IMR-90 (cell line): ENCODE results near the gene DEUP1.

Source experiments
- MXI1 ChIP-seq: IDR thresholded peaks from 2 replicates; pipeline ENCODE4 v1.6.1; 2012; ENCODE audit warnings: low read depth, mild to moderate bottlenecking, low read length, moderate library complexity, borderline replicate concordance
- TF ChIP-seq, protein P1 (sequence below): conservative IDR thresholded peaks from 2 replicates; pipeline ENCODE4 v1.5.1; 2012; ENCODE audit warnings: mild to moderate bottlenecking, low read depth, low read length, improper control_type of control experiment

DNA sequence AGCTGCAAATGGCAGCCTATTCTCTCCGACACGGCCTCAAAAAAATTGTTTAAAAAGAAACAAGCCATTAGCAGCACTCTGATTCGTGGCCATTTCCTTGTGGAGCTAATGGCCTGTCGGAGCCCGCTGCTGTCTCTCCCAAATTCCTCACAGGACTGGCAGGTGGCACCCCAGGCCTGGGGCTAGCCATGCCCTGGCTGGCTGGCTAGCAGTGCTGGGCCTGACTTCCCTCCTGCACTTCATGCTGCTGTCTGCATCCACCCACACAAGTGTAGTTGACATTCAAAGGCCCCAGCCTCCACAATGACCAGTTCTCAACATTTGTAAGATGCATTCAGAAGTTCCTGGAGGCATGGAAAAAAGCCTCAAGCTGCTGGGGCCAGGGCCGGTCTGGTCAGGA is 151.2 kb downstream of the DEUP1 start:
- TF ChIP-seq, protein P1, sequence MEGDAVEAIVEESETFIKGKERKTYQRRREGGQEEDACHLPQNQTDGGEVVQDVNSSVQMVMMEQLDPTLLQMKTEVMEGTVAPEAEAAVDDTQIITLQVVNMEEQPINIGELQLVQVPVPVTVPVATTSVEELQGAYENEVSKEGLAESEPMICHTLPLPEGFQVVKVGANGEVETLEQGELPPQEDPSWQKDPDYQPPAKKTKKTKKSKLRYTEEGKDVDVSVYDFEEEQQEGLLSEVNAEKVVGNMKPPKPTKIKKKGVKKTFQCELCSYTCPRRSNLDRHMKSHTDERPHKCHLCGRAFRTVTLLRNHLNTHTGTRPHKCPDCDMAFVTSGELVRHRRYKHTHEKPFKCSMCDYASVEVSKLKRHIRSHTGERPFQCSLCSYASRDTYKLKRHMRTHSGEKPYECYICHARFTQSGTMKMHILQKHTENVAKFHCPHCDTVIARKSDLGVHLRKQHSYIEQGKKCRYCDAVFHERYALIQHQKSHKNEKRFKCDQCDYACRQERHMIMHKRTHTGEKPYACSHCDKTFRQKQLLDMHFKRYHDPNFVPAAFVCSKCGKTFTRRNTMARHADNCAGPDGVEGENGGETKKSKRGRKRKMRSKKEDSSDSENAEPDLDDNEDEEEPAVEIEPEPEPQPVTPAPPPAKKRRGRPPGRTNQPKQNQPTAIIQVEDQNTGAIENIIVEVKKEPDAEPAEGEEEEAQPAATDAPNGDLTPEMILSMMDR: no peak
- no peak for TF ChIP-seq MXI1
